ENCODE results near the gene APPL2. TPM values are rescaled to one million over a fixed set of nuclear protein-coding genes. Genes with fewer than 3 reads are reported as not detected.

The APPL2 gene
- total RNA-seq, 4 donors from 2014 or later, result 30.9 to 52.3 (median 35.2) TPM

GRCh38 chr12:105272152-105272551 is 36.2 kb upstream of the APPL2 start:
- WGBS, 2 donors, result 63 to 65% methylated on average over 3 of the region's 3 CpGs
- peak overlapping the region in 3 of 4 donors; percentile 47 to 82 (median 73) for H3K27ac ChIP-seq
- no peak overlapping the region for H3K4me3 ChIP-seq
- TF ChIP-seq POLR2A (IDR thresholded peaks at IDR 0.05) (no peak), CTCF (IDR thresholded peaks at IDR 0.05) (no peak)
- no peak for DNase-seq
- no peaks in the 10 kb centered on the region for H3K36me3 ChIP-seq
- peaks cover 3 to 51% (median 4%) of the 10 kb centered on the region in 3 donors for H3K4me1 ChIP-seq
- H3K27me3 ChIP-seq, result no peaks in the 10 kb centered on the region
- H3K9me3 ChIP-seq, result no peaks in the 10 kb centered on the region
- intact Hi-C loops (cut with DNase I), result no loop called here

GRCh38 chr12:105271364-105271763 is 35.4 kb upstream of the APPL2 start:
- Histone ChIP-seq H3K4me3 (no peak overlapping the region), H3K27me3 (no peaks in the 10 kb centered on the region), H3K4me1 (peaks cover 3 to 45% (median 4%) of the 10 kb centered on the region in 3 donors), H3K36me3 (no peaks in the 10 kb centered on the region), H3K27ac (peak overlapping the region in 1 of 4 donors; percentile 82), H3K9me3 (no peaks in the 10 kb centered on the region)
- TF ChIP-seq POLR2A (IDR thresholded peaks at IDR 0.05) (no peak), CTCF (IDR thresholded peaks at IDR 0.05) (no peak)
- intact Hi-C loops (cut with DNase I), result no loop called here
- 56 to 78% methylated on average over 1 of the region's 1 CpG for WGBS, 2 donors
- no peak for DNase-seq

- 71 to 82% methylated on average over 4 of the region's 4 CpGs for WGBS, 2 donors
- DNase-seq, result no peak
- intact Hi-C loops (cut with DNase I), result no loop called here
- TF ChIP-seq POLR2A (IDR thresholded peaks at IDR 0.05), result no peak
- no peak for TF ChIP-seq CTCF (IDR thresholded peaks at IDR 0.05)
- H3K27ac ChIP-seq, result no peak overlapping the region
- peaks cover 3 to 41% (median 4%) of the 10 kb centered on the region in 3 donors for H3K4me1 ChIP-seq
- H3K9me3 ChIP-seq, result no peaks in the 10 kb centered on the region
- no peaks in the 10 kb centered on the region for H3K27me3 ChIP-seq
- no peak overlapping the region for H3K4me3 ChIP-seq
- no peaks in the 10 kb centered on the region for H3K36me3 ChIP-seq
These were observed 34.8 kb upstream of the APPL2 start for GRCh38 chr12:105270671-105271255.

GRCh38 chr12:105267711-105268110 is 31.7 kb upstream of the APPL2 start:
- intact Hi-C loops (cut with DNase I), result no loop called here
- WGBS, 2 donors, result 82 to 89% methylated on average over 4 of the region's 4 CpGs

GRCh38 chr12:105264771-105265170 is 28.8 kb upstream of the APPL2 start:
- Histone ChIP-seq H3K36me3 (no peaks in the 10 kb centered on the region), H3K4me1 (peaks cover 0 to 2% (median 0%) of the 10 kb centered on the region in 3 donors), H3K27ac (no peak overlapping the region), H3K9me3 (no peaks in the 10 kb centered on the region), H3K27me3 (no peaks in the 10 kb centered on the region), H3K4me3 (no peak overlapping the region)
- TF ChIP-seq POLR2A (IDR thresholded peaks at IDR 0.05) (no peak), CTCF (IDR thresholded peaks at IDR 0.05) (no peak)
- DNase-seq, result no peak
- intact Hi-C loops (cut with DNase I), result no loop called here
- 84 to 95% methylated on average over 4 of the region's 4 CpGs for WGBS, 2 donors

More at GRCh38 chr12:105267711-105268110, 31.7 kb upstream of the APPL2 start:
- Histone ChIP-seq H3K9me3 (no peaks in the 10 kb centered on the region), H3K27ac (no peak overlapping the region), H3K4me1 (peaks cover 3 to 25% (median 4%) of the 10 kb centered on the region in 3 donors), H3K27me3 (no peaks in the 10 kb centered on the region), H3K36me3 (no peaks in the 10 kb centered on the region), H3K4me3 (no peak overlapping the region)
- no peak for DNase-seq
- no peak for TF ChIP-seq POLR2A (IDR thresholded peaks at IDR 0.05)
- TF ChIP-seq CTCF (IDR thresholded peaks at IDR 0.05), result no peak

Measured in esophagus squamous epithelium (tissue), 5 donors.